HCT116 (cell line): ENCODE results near the gene MT3. TPM values are rescaled to one million over a fixed set of nuclear protein-coding genes. Genes with fewer than 3 reads are reported as not detected.

Experiments used
- ATAC-seq: fragments of 200-7000 bp; cut with Tn5 transposase; 2 replicates; pipeline ENCODE4 v1.9.1; 2020; ENCODE audit warnings: mild to moderate bottlenecking, moderate library complexity
- BruUV-seq: library from RNA; stranded (reverse); fragments of 400-500 nt; replicated peaks from 2 replicates; lab custom pipeline; 2021; lab: Mats Ljungman, UMichigan
- CTCF ChIA-PET: fragments of 300-600 bp; sonication (Branson Sonifier 250); formaldehyde crosslinking; loops from one replicate; lab custom pipeline; 2021; ENCODE audit warnings: antibody characterized with exemption; lab: Charles Lee
- POLR2A ChIA-PET: fragments of 300-600, 350-600 bp; sonication (Branson Sonifier 250); formaldehyde crosslinking; loops from one replicate; lab custom pipeline; 2021; ENCODE audit warnings: antibody characterized with exemption; lab: Charles Lee
- RAD21 ChIA-PET, 2 experiments: fragments of 300-600 bp; sonication (Branson Sonifier 250); formaldehyde crosslinking; loops; one replicate each; lab custom pipeline; 2023; ENCODE audit warnings: low total read pairs in 2 of 2; ENCODE audit not compliant: uncharacterized antibody in 2 of 2, unreplicated experiment in 2 of 2, low non-redundant PET in 1 of 2; lab: Charles Lee
- DNase-seq: peaks from one replicate; pipeline ENCODE4 v3.0.0-alpha.2; 2010; ENCODE audit warnings: low read depth, low spot score
- H2AFZ ChIP-seq: fragments of 200-600 bp; shearing (Covaris generic), sonication (generic); 2 replicates; pipeline ENCODE4 v1.6.1; 2017; ENCODE audit warnings: low read depth, mixed run types, mixed read lengths, antibody characterized with exemption, low read length; ENCODE audit not compliant: poor library complexity, severe bottlenecking
- H3K27ac ChIP-seq: 2 replicates; pipeline ENCODE4 v1.5.1; 2012; ENCODE audit warnings: low read depth, low read length
- H3K27me3 ChIP-seq: fragments of 200-600 bp; sonication (generic); 2 replicates; pipeline ENCODE4 v1.6.1; 2016; ENCODE audit warnings: mixed run types, low read length, mixed read lengths; ENCODE audit not compliant: insufficient read depth
- H3K36me3 ChIP-seq, 2 experiments: fragments of 200-500 bp in 1 of 2; fragments of 200-600 bp in 1 of 2; sonication (Bioruptor generic) in 1 of 2; sonication (generic) in 1 of 2; 2 replicates each; pipeline versions ENCODE4 v1.5.1 to v1.6.1; 2014 to 2016; ENCODE audit warnings: low read length in 2 of 2, inconsistent platforms in 1 of 2, mixed read lengths in 1 of 2, mixed run types in 1 of 2; ENCODE audit not compliant: insufficient read depth in 2 of 2, control insufficient read depth in 1 of 2
- H3K4me1 ChIP-seq, 2 experiments: fragments of 200-600 bp in 1 of 2; sonication (generic) in 1 of 2; 2 replicates each; pipeline versions ENCODE4 v1.5.1 to v1.6.1; 2012 to 2017; ENCODE audit warnings: low read length in 2 of 2, inconsistent platforms in 1 of 2, mild to moderate bottlenecking in 1 of 2, mixed read lengths in 1 of 2, mixed run types in 1 of 2, moderate library complexity in 1 of 2; ENCODE audit not compliant: insufficient read depth in 2 of 2, control insufficient read depth in 1 of 2
- H3K4me2 ChIP-seq: fragments of 200-600 bp; sonication (generic); 2 replicates; pipeline ENCODE4 v1.6.1; 2017; ENCODE audit warnings: mixed run types, low read length, mixed read lengths
- H3K4me3 ChIP-seq, 2 experiments: fragments of 200-600 bp in 1 of 2; sonication (generic) in 1 of 2; replicated peaks in 1 of 2; 2 replicates each; pipeline ENCODE4 v1.5.1; 2011 to 2016; ENCODE audit warnings: low read length in 2 of 2, control low read depth in 1 of 2, low read depth in 1 of 2, mild to moderate bottlenecking in 1 of 2, mixed read lengths in 1 of 2, mixed run types in 1 of 2
- H3K79me2 ChIP-seq: fragments of 200-600 bp; sonication (generic); 2 replicates; pipeline ENCODE4 v1.6.1; 2017; ENCODE audit warnings: mild to moderate bottlenecking, mixed run types, low read length, moderate library complexity, mixed read lengths; ENCODE audit not compliant: insufficient read depth
- H3K9ac ChIP-seq: fragments of 200-600 bp; sonication (generic); 2 replicates; pipeline ENCODE4 v1.6.1; 2016; ENCODE audit warnings: low read length, mixed read lengths
- H3K9me2 ChIP-seq: fragments of 200-600 bp; sonication (generic), shearing (Covaris generic); 2 replicates; pipeline ENCODE4 v1.6.1; 2017; ENCODE audit warnings: mixed run types, mild to moderate bottlenecking, moderate library complexity; ENCODE audit not compliant: insufficient read depth
- H3K9me3 ChIP-seq, 2 experiments: fragments of 200-500 bp in 1 of 2; fragments of 200-600 bp in 1 of 2; sonication (Bioruptor generic) in 1 of 2; sonication (generic) in 1 of 2; 2 replicates each; pipeline ENCODE4 v1.6.1; 2014 to 2017; ENCODE audit warnings: low read length in 2 of 2, mixed read lengths in 2 of 2, inconsistent platforms in 1 of 2, low read depth in 1 of 2, mild to moderate bottlenecking in 1 of 2, mixed run types in 1 of 2, moderate library complexity in 1 of 2; ENCODE audit not compliant: control insufficient read depth in 1 of 2, insufficient read depth in 1 of 2
- H4K20me1 ChIP-seq: fragments of 200-600 bp; sonication (generic), shearing (Covaris generic); 2 replicates; pipeline ENCODE4 v1.6.1; 2017; ENCODE audit warnings: mixed run types, mild to moderate bottlenecking, moderate library complexity; ENCODE audit not compliant: insufficient read depth
- CBX3 ChIP-seq: IDR thresholded peaks from 2 replicates; pipeline ENCODE4 v1.6.1; 2012; ENCODE audit warnings: low read depth
- EGR1 ChIP-seq: IDR thresholded peaks from 2 replicates; pipeline ENCODE4 v1.6.1; 2012; ENCODE audit warnings: low read depth
- EZH2 ChIP-seq: fragments of 200-600 bp; sonication (generic); IDR thresholded peaks from 2 replicates; pipeline ENCODE4 v1.6.1; 2017; ENCODE audit warnings: antibody characterized with exemption, mixed run types
- POLR2AphosphoS5 ChIP-seq: IDR thresholded peaks from 2 replicates; pipeline ENCODE4 v1.6.1; 2011; ENCODE audit warnings: mild to moderate bottlenecking, low read depth, low read length, moderate library complexity
- SRF ChIP-seq: IDR thresholded peaks from 2 replicates; pipeline ENCODE4 v1.6.1; 2012; ENCODE audit warnings: low read depth
- TCF7L2 ChIP-seq: IDR thresholded peaks from 2 replicates; pipeline ENCODE4 v1.7.0; 2011; ENCODE audit warnings: borderline replicate concordance, inconsistent platforms; ENCODE audit not compliant: insufficient read depth, insufficient read length; ENCODE audit errors: extremely low read depth
- YY1 ChIP-seq: IDR thresholded peaks from 2 replicates; pipeline ENCODE4 v1.6.1; 2011; ENCODE audit warnings: low read length, low read depth, moderate library complexity, mild to moderate bottlenecking; ENCODE audit not compliant: insufficient replicate concordance; ENCODE audit errors: extremely low read depth
- ZFX ChIP-seq: fragments of 450-650 bp; IDR thresholded peaks from 2 replicates; pipeline ENCODE4 v1.6.1; 2017
- ZNF274 ChIP-seq: fragments of 200-500 bp; sonication (Bioruptor generic); IDR thresholded peaks from 2 replicates; pipeline ENCODE4 v1.6.1; 2014; ENCODE audit warnings: mild to moderate bottlenecking, low read depth, low read length, inconsistent platforms
- intact Hi-C: fragments of 100-400 bp; cut with micrococcal nuclease; formaldehyde crosslinking; loops from 2 replicates; pipeline ENCODE4 v1.10.0; 2022
- total RNA-seq: library from RNA; stranded (reverse); gene quantifications from one replicate; pipeline ENCODE4 v1.2.1, GENCODE V29; 2021; ENCODE audit not compliant: unreplicated experiment

Gene MT3
- total RNA-seq, 1 experiment from 2014 or later, result not detected

GRCh38 chr16:56547120-56547948 lies 42.0 kb upstream of the MT3 start:
- TF ChIP-seq CBX3 (no peak), EGR1 (no peak), EZH2 (no peak), ZFX (no peak), TCF7L2 (no peak), SRF (no peak), YY1 (no peak), POLR2AphosphoS5 (no peak), ZNF274 (no peak)
- Histone ChIP-seq H3K79me2 (no peaks in the 10 kb centered on the region), H3K27me3 (0 out of 2 replicates have a peak, but pooled peaks cover 5% of the 10 kb centered on the region), H3K9me2 (no peaks in the 10 kb centered on the region), H4K20me1 (no peaks in the 10 kb centered on the region), H3K4me2 (peak overlapping the region; percentile 32; the same call in 1 of the 2 replicates), H3K27ac (no peak overlapping the region), H2AFZ (no peak overlapping the region), H3K4me1 (peaks cover 13 to 25% of the 10 kb centered on the region in 2 experiments; a peak in 3 of 4 replicates), H3K9me3 (no peaks in the 10 kb centered on the region), H3K36me3 (no peaks in the 10 kb centered on the region), H3K4me3 (no peak overlapping the region), H3K9ac (no peak overlapping the region)
- intact Hi-C loops, result no loop called here
- RAD21 ChIA-PET, result no interaction called here
- CTCF ChIA-PET, result interaction anchor here (0.6 to 1.1 kb wide), 3 partner anchors 14 to 155 kb away, joined by 3 read pairs; partner anchors contain the start of gene MT1E
- POLR2A ChIA-PET, result interaction anchor here (0.6 to 1.3 kb wide), 2 partner anchors 78 to 355 kb away, joined by 3 read pairs; partner anchors contain the start of gene MT1E
- ATAC-seq (no peak), DNase-seq (no peak)
- no TSS peak for BruUV-seq
